Trophoblast cell (in vitro differentiated cells and primary cell): ENCODE results near the gene SEMA4B.

Source experiments
- DNase-seq, 2 donors: peaks; one replicate each; pipeline ENCODE4 v3.0.0-alpha.2; 2016
- H2AFZ ChIP-seq: 2 replicates; pipeline ENCODE4 v1.6.1; 2013; ENCODE audit warnings: low read length, moderate library complexity, mild to moderate bottlenecking; ENCODE audit not compliant: insufficient read depth, poor library complexity
- H2AK5ac ChIP-seq: 2 replicates; pipeline ENCODE4 v1.6.1; 2013; ENCODE audit warnings: mild to moderate bottlenecking, low read length
- H2BK120ac ChIP-seq: 2 replicates; pipeline ENCODE4 v1.6.1; 2013; ENCODE audit warnings: low read length, mild to moderate bottlenecking, moderate library complexity; ENCODE audit not compliant: insufficient read depth, poor library complexity
- H2BK12ac ChIP-seq: 2 replicates; pipeline ENCODE4 v1.6.1; 2013; ENCODE audit warnings: mild to moderate bottlenecking, low read length, moderate library complexity
- H2BK5ac ChIP-seq: 2 replicates; pipeline ENCODE4 v1.6.1; 2013; ENCODE audit warnings: low read length, low read depth, moderate library complexity, mild to moderate bottlenecking; ENCODE audit not compliant: poor library complexity
- H3K14ac ChIP-seq: 2 replicates; pipeline ENCODE4 v1.6.1; 2013; ENCODE audit warnings: mild to moderate bottlenecking, low read length
- H3K18ac ChIP-seq: 2 replicates; pipeline ENCODE4 v1.6.1; 2013; ENCODE audit warnings: mild to moderate bottlenecking, low read length
- H3K23ac ChIP-seq: 2 replicates; pipeline ENCODE4 v1.6.1; 2013; ENCODE audit warnings: low read length
- H3K27ac ChIP-seq: 2 replicates; pipeline ENCODE4 v1.5.1; 2013; ENCODE audit warnings: low read depth, mild to moderate bottlenecking, inconsistent platforms, low read length, moderate library complexity
- H3K27me3 ChIP-seq: 2 replicates; pipeline ENCODE4 v1.6.1; 2013; ENCODE audit warnings: inconsistent platforms, mild to moderate bottlenecking, low read length, moderate library complexity; ENCODE audit not compliant: insufficient read depth
- H3K36me3 ChIP-seq, 2 experiments: 1 replicate in 1 of 2; 2 replicates in 1 of 2; pipeline ENCODE4 v1.6.1; 2013; ENCODE audit warnings: low read length in 2 of 2, mild to moderate bottlenecking in 2 of 2, moderate library complexity in 1 of 2; ENCODE audit not compliant: insufficient read depth in 2 of 2, control insufficient read depth in 1 of 2
- H3K4ac ChIP-seq: 2 replicates; pipeline ENCODE4 v1.6.1; 2013; ENCODE audit warnings: low read depth, mild to moderate bottlenecking, low read length, moderate library complexity
- H3K4me1 ChIP-seq, 2 experiments: 1 replicate in 1 of 2; 2 replicates in 1 of 2; pipeline ENCODE4 v1.6.1; 2013; ENCODE audit warnings: low read length in 2 of 2, mild to moderate bottlenecking in 2 of 2, moderate library complexity in 1 of 2; ENCODE audit not compliant: insufficient read depth in 2 of 2, control insufficient read depth in 1 of 2
- H3K4me2 ChIP-seq: 2 replicates; pipeline ENCODE4 v1.6.1; 2013; ENCODE audit warnings: inconsistent platforms, mild to moderate bottlenecking, low read length, moderate library complexity
- H3K4me3 ChIP-seq: 2 replicates; pipeline ENCODE4 v1.5.1; 2013; ENCODE audit warnings: mild to moderate bottlenecking, low read depth, low read length, inconsistent platforms
- H3K79me1 ChIP-seq: one replicate; pipeline ENCODE4 v1.6.1; 2013; ENCODE audit warnings: low read length
- H3K79me2 ChIP-seq: 2 replicates; pipeline ENCODE4 v1.6.1; 2013; ENCODE audit warnings: low read length, mild to moderate bottlenecking; ENCODE audit not compliant: control insufficient read depth, insufficient read depth, poor library complexity
- H3K9ac ChIP-seq: 2 replicates; pipeline ENCODE4 v1.6.1; 2013; ENCODE audit warnings: mild to moderate bottlenecking, low read length
- H3K9me3 ChIP-seq: 2 replicates; pipeline ENCODE4 v1.6.1; 2013; ENCODE audit warnings: low read depth, mild to moderate bottlenecking, control low read depth, inconsistent platforms, low read length; ENCODE audit not compliant: insufficient read depth
- H4K12ac ChIP-seq: 2 replicates; pipeline ENCODE4 v1.6.1; 2013; ENCODE audit warnings: low read depth, mild to moderate bottlenecking, low read length, moderate library complexity
- H4K8ac ChIP-seq: 2 replicates; pipeline ENCODE4 v1.6.1; 2013; ENCODE audit warnings: low read depth, mild to moderate bottlenecking, low read length, moderate library complexity
- H4K91ac ChIP-seq: one replicate; pipeline ENCODE4 v1.6.1; 2013; ENCODE audit warnings: low read depth, mild to moderate bottlenecking, low read length, moderate library complexity
- WGBS: extraction: QIAGEN DNeasy Blood & Tissue Kit; methylation state at CpG from one replicate; pipeline ENCODE4 v1.1.7; 2013; ENCODE audit warnings: missing lambda C conversion rate; ENCODE audit not compliant: insufficient read length, insufficient coverage; ENCODE audit errors: extremely low coverage; 5-methylcytosine and 5-hydroxymethylcytosine counted together

Gene SEMA4B

GRCh38 chr15:90165659-90166489, 35.3 kb upstream of the SEMA4B start:
- H2BK5ac ChIP-seq = peak overlapping the region; percentile 24
- peaks cover 7 to 11% of the 10 kb centered on the region in 2 experiments for H3K4me1 ChIP-seq
- peak; percentile 99 for DNase-seq
- peak overlapping the region; percentile 23 for H3K4ac ChIP-seq
- H3K4me2 ChIP-seq = no peak overlapping the region
- H3K79me2 ChIP-seq = no peaks in the 10 kb centered on the region
- H3K36me3 ChIP-seq = no peaks in the 10 kb centered on the region
- H2BK120ac ChIP-seq = no peak overlapping the region
- H3K9me3 ChIP-seq = peaks cover 2% of the 10 kb centered on the region
- H4K91ac ChIP-seq = peak overlapping the region; percentile 74
- peak overlapping the region; percentile 67 for H3K27ac ChIP-seq
- peak overlapping the region; percentile 10 for H3K14ac ChIP-seq
- H3K23ac ChIP-seq = no peak overlapping the region
- peak overlapping the region; percentile 78 for H2BK12ac ChIP-seq
- no peak overlapping the region for H4K12ac ChIP-seq
- WGBS = no CpG with 5 or more reads among the region's 14 CpGs
- H3K4me3 ChIP-seq = no peak overlapping the region
- no peak overlapping the region for H2AFZ ChIP-seq
- H3K27me3 ChIP-seq = no peaks in the 10 kb centered on the region
- peak overlapping the region; percentile 1 for H2AK5ac ChIP-seq
- peak overlapping the region; percentile 10 for H3K18ac ChIP-seq
- H4K8ac ChIP-seq = peak overlapping the region; percentile 8
- H3K79me1 ChIP-seq = peaks cover 5% of the 10 kb centered on the region
- no peak overlapping the region for H3K9ac ChIP-seq

- no peak for DNase-seq
- Histone ChIP-seq H3K14ac (no peak overlapping the region), H4K8ac (no peak overlapping the region), H3K36me3 (no peaks in the 10 kb centered on the region), H3K9ac (no peak overlapping the region), H3K79me1 (peaks cover 3% of the 10 kb centered on the region), H3K27me3 (no peaks in the 10 kb centered on the region), H2BK120ac (peak overlapping the region; percentile 37), H3K4ac (no peak overlapping the region), H4K12ac (no peak overlapping the region), H3K23ac (no peak overlapping the region), H2BK12ac (peak overlapping the region; percentile 32), H3K4me2 (no peak overlapping the region), H3K79me2 (no peaks in the 10 kb centered on the region), H3K18ac (no peak overlapping the region), H2AK5ac (peak overlapping the region; percentile 48), H2BK5ac (no peak overlapping the region), H2AFZ (no peak overlapping the region), H3K4me1 (peaks cover 3 to 6% of the 10 kb centered on the region in 2 experiments), H4K91ac (peak overlapping the region; percentile 66), H3K4me3 (no peak overlapping the region), H3K9me3 (no peaks in the 10 kb centered on the region), H3K27ac (no peak overlapping the region)
- WGBS = no CpG with 5 or more reads among the region's 4 CpGs
Measured at GRCh38 chr15:90167121-90167520, 34.0 kb upstream of the SEMA4B start.

- H3K14ac ChIP-seq = no peak overlapping the region
Measured at GRCh38 chr15:90171623-90172022, 29.5 kb upstream of the SEMA4B start.

GRCh38 chr15:90173372-90173771, 27.8 kb upstream of the SEMA4B start:
- Histone ChIP-seq H3K23ac (no peak overlapping the region), H3K14ac (no peak overlapping the region), H3K4me2 (no peak overlapping the region), H3K36me3 (no peaks in the 10 kb centered on the region), H2BK120ac (no peak overlapping the region), H2BK5ac (no peak overlapping the region), H3K4me3 (no peak overlapping the region), H3K79me1 (no peaks in the 10 kb centered on the region), H4K91ac (no peak overlapping the region), H3K18ac (no peak overlapping the region), H4K12ac (no peak overlapping the region), H3K27ac (no peak overlapping the region), H4K8ac (no peak overlapping the region), H3K4ac (no peak overlapping the region), H3K9me3 (no peaks in the 10 kb centered on the region), H2AK5ac (no peak overlapping the region), H2AFZ (no peak overlapping the region), H2BK12ac (no peak overlapping the region), H3K4me1 (peaks cover 3 to 4% of the 10 kb centered on the region in 2 experiments), H3K9ac (no peak overlapping the region), H3K27me3 (no peaks in the 10 kb centered on the region), H3K79me2 (no peaks in the 10 kb centered on the region)
- WGBS = no CpG with 5 or more reads among the region's 7 CpGs
- DNase-seq = no peak

More at GRCh38 chr15:90171623-90172022, 29.5 kb upstream of the SEMA4B start:
- H2AK5ac ChIP-seq = no peak overlapping the region
- H3K9me3 ChIP-seq = no peaks in the 10 kb centered on the region
- no peak overlapping the region for H3K4me2 ChIP-seq
- peaks cover 3 to 4% of the 10 kb centered on the region in 2 experiments for H3K4me1 ChIP-seq
- H3K79me1 ChIP-seq = no peaks in the 10 kb centered on the region
- H2AFZ ChIP-seq = no peak overlapping the region
- no peaks in the 10 kb centered on the region for H3K27me3 ChIP-seq
- no peak for DNase-seq
- no peak overlapping the region for H4K91ac ChIP-seq
- H2BK5ac ChIP-seq = no peak overlapping the region
- no peaks in the 10 kb centered on the region for H3K79me2 ChIP-seq
- WGBS = no CpG with 5 or more reads among the region's 1 CpG
- H4K8ac ChIP-seq = no peak overlapping the region
- no peak overlapping the region for H3K18ac ChIP-seq
- H2BK120ac ChIP-seq = no peak overlapping the region
- no peak overlapping the region for H3K27ac ChIP-seq
- H3K4me3 ChIP-seq = no peak overlapping the region
- H3K36me3 ChIP-seq = no peaks in the 10 kb centered on the region
- H4K12ac ChIP-seq = no peak overlapping the region
- H3K9ac ChIP-seq = no peak overlapping the region
- H3K23ac ChIP-seq = no peak overlapping the region
- no peak overlapping the region for H3K4ac ChIP-seq
- no peak overlapping the region for H2BK12ac ChIP-seq
